Medulla oblongata (tissue), 1 donor: ENCODE measurements around the gene TAF11L2.
A peak's percentile ranks its signal among the peaks of the same experiment; 100 is the strongest.
"Not testable (repeated sequence)": the region's sequence is repeated elsewhere in the genome, so short reads cannot be mapped to it uniquely, and the experiment has no call there.

ENCODE experiments used
- DNase-seq: peaks from one replicate; pipeline ENCODE4 v3.0.0-alpha.2; 2015; ENCODE audit errors: extremely low spot score

TAF11L2 gene

DNA sequence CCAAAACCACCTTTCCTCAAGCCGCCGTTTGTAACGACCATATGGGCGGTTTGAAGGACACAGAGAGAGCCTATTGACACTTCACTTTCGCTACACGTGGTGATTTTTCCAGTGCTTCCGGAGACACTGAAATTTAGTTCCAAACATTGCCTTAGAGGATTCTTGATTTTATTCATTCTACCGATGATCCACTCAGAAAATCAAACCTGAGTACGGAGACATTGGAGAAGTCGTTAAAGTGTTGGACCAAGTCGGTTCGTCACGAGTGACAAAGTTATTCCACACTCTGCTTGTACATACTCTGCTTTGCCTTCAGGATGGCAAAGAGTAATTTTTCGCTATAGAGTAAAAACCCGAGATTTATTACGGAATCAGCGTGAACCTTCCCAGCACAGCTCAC is 28.5 kb downstream of the TAF11L2 start:
- peak; percentile 50 for DNase-seq

DNA sequence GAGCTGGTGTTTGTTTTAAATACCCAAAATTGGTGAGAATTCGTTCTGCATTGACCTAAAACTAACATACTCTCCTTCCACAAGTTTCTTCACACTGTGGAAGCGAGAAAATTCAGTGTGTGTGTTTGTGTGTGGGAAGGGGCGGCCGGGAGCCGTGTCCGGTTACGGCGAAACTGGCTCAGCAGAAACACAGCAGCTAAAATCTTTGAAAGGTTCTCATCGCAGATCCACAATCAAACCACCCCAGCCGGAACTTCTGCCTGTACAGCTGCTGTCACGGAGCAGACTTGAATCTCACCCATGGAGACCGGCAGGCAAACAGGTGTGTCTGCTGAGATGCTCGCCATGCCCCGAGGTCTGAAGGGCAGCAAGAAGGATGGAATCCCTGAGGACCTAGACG is 30.3 kb downstream of the TAF11L2 start, which contains the start of gene TAF11L6:
Gene TAF11L6 (plus strand): TSS at position 301 of the 400 bp plus-strand sequence.
- not testable (repeated sequence) for DNase-seq
